ENCODE data around the gene PLEKHA5. TPM values are rescaled to one million over a fixed set of nuclear protein-coding genes. Genes with fewer than 3 reads are reported as not detected.

The PLEKHA5 gene
- total RNA-seq, 1 donor, result 82.2 TPM

DNA sequence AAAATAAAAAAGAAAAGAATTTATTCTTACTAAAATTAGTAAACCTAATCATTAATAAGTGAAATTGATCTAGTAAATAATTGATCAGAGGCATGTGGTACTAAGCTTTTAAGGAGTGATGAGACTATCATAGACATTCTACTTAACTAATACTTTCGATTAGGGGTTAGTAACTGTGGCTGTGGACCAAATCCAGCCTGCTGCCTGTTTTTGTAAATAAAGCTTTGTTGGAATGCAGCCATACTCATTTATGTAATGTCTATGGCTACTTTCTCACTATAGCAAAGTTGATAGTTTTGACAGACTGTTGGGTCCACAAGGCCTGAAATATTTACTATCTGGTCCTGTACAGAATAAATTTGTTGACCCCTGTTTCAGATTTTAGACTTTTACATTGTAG lies 63.2 kb downstream of the PLEKHA5 start:
- Histone ChIP-seq H3K27me3 (ENCODE audit: insufficient read depth, low read length) (no peaks in the 10 kb centered on the region), H3K36me3 (ENCODE audit: insufficient read depth, low read length) (no peaks in the 10 kb centered on the region), H4K20me1 (ENCODE audit: insufficient read depth, low read length) (no peaks in the 10 kb centered on the region), H3K4me2 (ENCODE audit: insufficient read depth, low read length) (no peak overlapping the region), H3K9me3 (ENCODE audit: low read depth, low read length) (no peaks in the 10 kb centered on the region), H3K79me2 (ENCODE audit: insufficient read depth, low read length) (peaks cover 4% of the 10 kb centered on the region), H3K4me1 (ENCODE audit: insufficient read depth, low read length) (peaks cover 24% of the 10 kb centered on the region), H3K27ac (ENCODE audit: low read depth, low read length) (no peak overlapping the region), H3K4me3 (ENCODE audit: insufficient read depth, low read length) (no peak overlapping the region), H2AFZ (ENCODE audit: low read length) (no peak overlapping the region)
- TF ChIP-seq, protein P1, sequence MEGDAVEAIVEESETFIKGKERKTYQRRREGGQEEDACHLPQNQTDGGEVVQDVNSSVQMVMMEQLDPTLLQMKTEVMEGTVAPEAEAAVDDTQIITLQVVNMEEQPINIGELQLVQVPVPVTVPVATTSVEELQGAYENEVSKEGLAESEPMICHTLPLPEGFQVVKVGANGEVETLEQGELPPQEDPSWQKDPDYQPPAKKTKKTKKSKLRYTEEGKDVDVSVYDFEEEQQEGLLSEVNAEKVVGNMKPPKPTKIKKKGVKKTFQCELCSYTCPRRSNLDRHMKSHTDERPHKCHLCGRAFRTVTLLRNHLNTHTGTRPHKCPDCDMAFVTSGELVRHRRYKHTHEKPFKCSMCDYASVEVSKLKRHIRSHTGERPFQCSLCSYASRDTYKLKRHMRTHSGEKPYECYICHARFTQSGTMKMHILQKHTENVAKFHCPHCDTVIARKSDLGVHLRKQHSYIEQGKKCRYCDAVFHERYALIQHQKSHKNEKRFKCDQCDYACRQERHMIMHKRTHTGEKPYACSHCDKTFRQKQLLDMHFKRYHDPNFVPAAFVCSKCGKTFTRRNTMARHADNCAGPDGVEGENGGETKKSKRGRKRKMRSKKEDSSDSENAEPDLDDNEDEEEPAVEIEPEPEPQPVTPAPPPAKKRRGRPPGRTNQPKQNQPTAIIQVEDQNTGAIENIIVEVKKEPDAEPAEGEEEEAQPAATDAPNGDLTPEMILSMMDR (IDR thresholded peaks at IDR 0.05; ENCODE audit: extremely low read depth, low read depth, low read length), result no peak
- no peak for DNase-seq (ENCODE audit: insufficient read length, low spot score, missing footprints)

DNA sequence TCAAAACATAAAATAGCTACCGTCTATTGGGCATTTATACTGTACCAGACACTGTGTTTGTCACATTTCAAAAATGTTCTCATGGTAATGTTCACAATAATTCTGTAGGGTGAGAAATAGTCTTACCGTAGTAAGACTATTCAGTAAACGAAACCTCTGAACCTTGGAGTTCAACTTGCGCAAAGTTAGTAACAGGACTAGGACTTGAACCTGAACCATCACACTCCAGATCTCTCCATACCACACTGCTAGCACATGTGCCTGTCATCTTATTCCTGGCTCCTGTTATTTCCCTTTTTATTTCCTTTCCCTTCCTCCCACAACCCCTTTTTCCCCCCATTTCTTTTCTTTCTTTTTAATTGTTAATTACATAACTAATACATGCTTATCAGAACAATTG lies 65.4 kb downstream of the PLEKHA5 start:
- H3K79me2 ChIP-seq (ENCODE audit: insufficient read depth, low read length), result peaks cover 4% of the 10 kb centered on the region
- DNase-seq (ENCODE audit: insufficient read length, low spot score, missing footprints), result no peak

DNA sequence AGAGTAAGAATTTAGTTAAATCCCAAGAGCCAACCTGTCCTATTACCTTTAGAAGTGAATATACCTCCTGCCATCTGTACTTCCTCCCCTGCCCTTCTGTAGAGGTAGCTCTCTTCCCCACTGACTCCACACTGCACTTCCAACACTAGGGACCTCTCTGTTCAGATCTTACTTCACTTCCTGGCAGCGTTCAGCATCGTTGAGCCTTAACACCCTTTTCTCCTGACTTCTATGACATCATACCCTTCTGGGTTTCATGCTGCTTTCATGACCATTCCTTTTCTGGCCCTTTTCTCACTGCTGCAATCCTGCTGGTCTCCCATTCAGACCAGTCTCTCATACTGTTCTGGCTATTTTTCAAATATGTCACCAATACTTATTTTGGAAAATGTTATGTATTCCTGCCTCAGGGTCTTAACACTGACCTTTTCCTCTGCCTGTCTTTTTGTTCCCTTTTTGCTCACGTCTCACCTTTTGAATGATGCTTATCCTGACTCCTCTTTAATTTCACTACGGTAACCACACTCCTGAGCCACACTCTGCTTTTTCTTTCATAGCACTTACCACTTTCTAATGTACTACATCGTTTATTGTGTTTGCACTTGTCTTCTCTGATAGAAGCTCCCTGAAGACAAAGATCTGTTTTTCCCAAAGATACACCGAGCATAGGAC lies 67.6 kb downstream of the PLEKHA5 start:
- Histone ChIP-seq H3K4me2 (ENCODE audit: insufficient read depth, low read length) (no peak overlapping the region), H3K79me2 (ENCODE audit: insufficient read depth, low read length) (no peaks in the 10 kb centered on the region), H3K27me3 (ENCODE audit: insufficient read depth, low read length) (no peaks in the 10 kb centered on the region), H3K4me3 (ENCODE audit: insufficient read depth, low read length) (no peak overlapping the region), H2AFZ (ENCODE audit: low read length) (no peak overlapping the region), H3K27ac (ENCODE audit: low read depth, low read length) (no peak overlapping the region), H3K36me3 (ENCODE audit: insufficient read depth, low read length) (no peaks in the 10 kb centered on the region), H4K20me1 (ENCODE audit: insufficient read depth, low read length) (no peaks in the 10 kb centered on the region), H3K9me3 (ENCODE audit: low read depth, low read length) (no peaks in the 10 kb centered on the region), H3K4me1 (ENCODE audit: insufficient read depth, low read length) (peaks cover 7% of the 10 kb centered on the region)
- TF ChIP-seq, protein P1 (IDR thresholded peaks at IDR 0.05; ENCODE audit: extremely low read depth, low read depth, low read length), result no peak
- no peak for DNase-seq (ENCODE audit: insufficient read length, low spot score, missing footprints)

More for the DNA sequence above, 65.4 kb downstream of the PLEKHA5 start:
- Histone ChIP-seq H4K20me1 (ENCODE audit: insufficient read depth, low read length) (no peaks in the 10 kb centered on the region), H3K9me3 (ENCODE audit: low read depth, low read length) (no peaks in the 10 kb centered on the region), H3K27ac (ENCODE audit: low read depth, low read length) (no peak overlapping the region), H3K4me1 (ENCODE audit: insufficient read depth, low read length) (peaks cover 15% of the 10 kb centered on the region), H2AFZ (ENCODE audit: low read length) (no peak overlapping the region), H3K4me2 (ENCODE audit: insufficient read depth, low read length) (no peak overlapping the region), H3K27me3 (ENCODE audit: insufficient read depth, low read length) (no peaks in the 10 kb centered on the region), H3K36me3 (ENCODE audit: insufficient read depth, low read length) (no peaks in the 10 kb centered on the region), H3K4me3 (ENCODE audit: insufficient read depth, low read length) (no peak overlapping the region)
- TF ChIP-seq, protein P1 (IDR thresholded peaks at IDR 0.05; ENCODE audit: extremely low read depth, low read depth, low read length), result no peak

DNA sequence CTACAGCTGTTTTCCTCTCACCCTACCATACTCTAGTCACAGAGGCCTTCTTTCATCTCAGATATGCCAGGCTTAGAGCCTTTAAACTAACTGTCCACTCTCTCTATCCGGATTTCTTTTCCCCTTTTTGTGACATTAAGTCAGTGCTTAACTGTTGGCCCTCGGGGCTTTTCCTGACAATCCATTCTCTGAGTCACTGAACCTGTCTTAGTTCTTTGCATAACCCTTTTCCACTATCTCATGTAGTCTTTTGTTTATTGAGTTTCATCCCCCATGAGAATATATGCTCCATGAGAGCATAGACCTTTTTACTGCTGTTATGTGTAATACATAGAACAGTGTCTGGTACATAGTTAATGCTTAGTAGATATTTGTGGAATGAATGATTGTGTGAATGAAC lies 68.7 kb downstream of the PLEKHA5 start:
- no peak overlapping the region for H2AFZ ChIP-seq (ENCODE audit: low read length)
- DNase-seq (ENCODE audit: insufficient read length, low spot score, missing footprints), result no peak
- H3K79me2 ChIP-seq (ENCODE audit: insufficient read depth, low read length), result no peaks in the 10 kb centered on the region
- peaks cover 7% of the 10 kb centered on the region for H3K4me1 ChIP-seq (ENCODE audit: insufficient read depth, low read length)
- H3K9me3 ChIP-seq (ENCODE audit: low read depth, low read length), result no peaks in the 10 kb centered on the region
- no peak overlapping the region for H3K4me2 ChIP-seq (ENCODE audit: insufficient read depth, low read length)
- H3K27me3 ChIP-seq (ENCODE audit: insufficient read depth, low read length), result no peaks in the 10 kb centered on the region
- H3K36me3 ChIP-seq (ENCODE audit: insufficient read depth, low read length), result no peaks in the 10 kb centered on the region
- TF ChIP-seq, protein P1 (IDR thresholded peaks at IDR 0.05; ENCODE audit: extremely low read depth, low read depth, low read length), result no peak
- H3K27ac ChIP-seq (ENCODE audit: low read depth, low read length), result no peak overlapping the region
- H4K20me1 ChIP-seq (ENCODE audit: insufficient read depth, low read length), result no peaks in the 10 kb centered on the region
- H3K4me3 ChIP-seq (ENCODE audit: insufficient read depth, low read length), result no peak overlapping the region
